ENCODE data around the gene WDR87.
"Not testable (repeated sequence)": the region's sequence is repeated elsewhere in the genome, so short reads cannot be mapped to it uniquely, and the experiment has no call there.

The WDR87 gene

GRCh38 chr19:37930416-37930815, 24.0 kb upstream of the WDR87 start:
- FAIRE-seq = no peak

GRCh38 chr19:37929355-37929923, 23.0 kb upstream of the WDR87 start:
- no peak for FAIRE-seq

GRCh38 chr19:37928527-37929286, 22.3 kb upstream of the WDR87 start:
- no peak for FAIRE-seq

GRCh38 chr19:37926711-37927110, 20.3 kb upstream of the WDR87 start:
- FAIRE-seq = no peak

GRCh38 chr19:37926255-37926654, 19.9 kb upstream of the WDR87 start:
- FAIRE-seq = no peak

GRCh38 chr19:37925212-37925611, 18.8 kb upstream of the WDR87 start:
- no peak for FAIRE-seq

- FAIRE-seq = not testable (repeated sequence)
Measured at GRCh38 chr19:37924573-37924972, 18.2 kb upstream of the WDR87 start.

- no peak for FAIRE-seq
Measured at GRCh38 chr19:37920591-37921450, 14.4 kb upstream of the WDR87 start.

- no peak for FAIRE-seq
Measured at GRCh38 chr19:37914908-37915307, 8.5 kb upstream of the WDR87 start.

GRCh38 chr19:37909661-37910199, 3.3 kb upstream of the WDR87 start:
- FAIRE-seq = no peak

GRCh38 chr19:37907735-37908455, 1.5 kb upstream of the WDR87 start:
- FAIRE-seq = no peak

- FAIRE-seq = no peak
Measured at GRCh38 chr19:37906869-37907734, 708 bp upstream of the WDR87 start, which contains the start of gene SIPA1L3. SIPA1L3 (plus strand) TSS chr19:37907208; CDS start chr19:38081566, 174,358 bp downstream.

- no peak for FAIRE-seq
Measured at GRCh38 chr19:37903096-37903495, 3.3 kb downstream of the WDR87 start.

- FAIRE-seq = peak; percentile 38
Measured at GRCh38 chr19:37902668-37903067, 3.7 kb downstream of the WDR87 start.

GRCh38 chr19:37899966-37900365, 6.4 kb downstream of the WDR87 start:
- no peak for FAIRE-seq

- FAIRE-seq = no peak
Measured at GRCh38 chr19:37899453-37899852, 6.9 kb downstream of the WDR87 start.

- FAIRE-seq = no peak
Measured at GRCh38 chr19:37896180-37896579, 10.2 kb downstream of the WDR87 start.

GRCh38 chr19:37893845-37894575, 12.4 kb downstream of the WDR87 start:
- FAIRE-seq = no peak

GRCh38 chr19:37886571-37886970, 19.8 kb downstream of the WDR87 start:
- no peak for FAIRE-seq

- no peak for FAIRE-seq
Measured at GRCh38 chr19:37885392-37885791, 21.0 kb downstream of the WDR87 start.

- no peak for FAIRE-seq
Measured at GRCh38 chr19:37877147-37877546, 29.2 kb downstream of the WDR87 start.

Measured in islet of Langerhans (tissue), 1 donor.